ENCODE results near the gene SPOP.

SPOP gene

DNA sequence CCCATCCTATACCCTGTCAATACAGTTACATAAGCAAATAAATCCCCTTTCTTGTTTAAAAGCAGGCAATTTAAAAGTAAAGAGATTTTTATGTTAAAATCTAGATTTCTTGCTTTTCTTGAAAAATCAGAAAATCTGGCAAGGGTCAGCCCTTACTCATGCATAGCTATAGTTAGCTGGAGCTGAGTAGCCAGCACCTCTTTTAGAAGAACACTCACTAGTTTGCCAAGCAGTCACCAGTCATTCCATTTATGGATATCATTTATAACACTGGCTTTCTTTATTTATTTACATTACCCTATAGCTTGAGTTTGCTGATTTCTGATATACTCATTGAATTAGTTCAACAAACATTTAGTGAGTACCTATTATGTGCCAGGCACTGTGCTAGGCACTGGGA, 56.5 kb downstream of the SPOP start:
- Histone ChIP-seq H3K27me3 (ENCODE audit: control insufficient read depth, insufficient read depth, low read length) (no peaks in the 10 kb centered on the region), H3K4me3 (ENCODE audit: low read length) (no peak overlapping the region), H3K9me3 (ENCODE audit: control insufficient read depth, low read length) (no peaks in the 10 kb centered on the region), H3K4me1 (ENCODE audit: control insufficient read depth, insufficient read depth, low read length) (no peaks in the 10 kb centered on the region), H3K36me3 (ENCODE audit: control insufficient read depth, insufficient read depth, low read length) (no peaks in the 10 kb centered on the region), H3K9ac (ENCODE audit: low read length) (no peak overlapping the region)

DNA sequence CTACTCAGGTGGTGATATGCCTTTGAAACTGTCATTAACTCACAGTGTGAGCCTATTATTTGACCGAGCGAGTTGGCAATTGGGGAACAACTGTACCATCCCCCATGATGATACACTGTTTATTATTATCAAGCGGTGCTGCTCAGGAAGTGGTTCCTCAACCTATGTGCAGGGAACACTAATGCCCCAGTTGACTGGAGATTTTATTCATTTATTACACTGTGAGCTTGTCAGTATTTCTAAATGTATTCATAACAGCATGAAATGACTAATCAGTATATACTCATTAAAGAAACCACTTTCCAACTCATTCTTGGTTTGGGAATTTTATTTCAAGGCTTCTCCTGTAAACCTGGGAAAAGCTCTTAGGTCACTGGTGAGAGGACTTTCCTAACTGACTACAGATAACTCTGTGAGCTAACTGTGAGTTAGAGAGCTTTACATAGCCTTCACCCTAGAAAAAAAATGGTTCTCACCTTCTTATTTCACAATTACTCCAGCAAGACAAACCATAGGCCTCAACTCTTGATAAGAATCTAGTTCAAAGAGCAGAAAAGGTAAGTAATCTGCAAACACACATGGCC, 59.8 kb downstream of the SPOP start:
- Histone ChIP-seq H3K9ac (ENCODE audit: low read length) (no peak overlapping the region), H3K27me3 (ENCODE audit: control insufficient read depth, insufficient read depth, low read length) (no peaks in the 10 kb centered on the region), H3K9me3 (ENCODE audit: control insufficient read depth, low read length) (no peaks in the 10 kb centered on the region), H3K4me3 (ENCODE audit: low read length) (no peak overlapping the region), H3K4me1 (ENCODE audit: control insufficient read depth, insufficient read depth, low read length) (no peaks in the 10 kb centered on the region), H3K36me3 (ENCODE audit: control insufficient read depth, insufficient read depth, low read length) (no peaks in the 10 kb centered on the region)

DNA sequence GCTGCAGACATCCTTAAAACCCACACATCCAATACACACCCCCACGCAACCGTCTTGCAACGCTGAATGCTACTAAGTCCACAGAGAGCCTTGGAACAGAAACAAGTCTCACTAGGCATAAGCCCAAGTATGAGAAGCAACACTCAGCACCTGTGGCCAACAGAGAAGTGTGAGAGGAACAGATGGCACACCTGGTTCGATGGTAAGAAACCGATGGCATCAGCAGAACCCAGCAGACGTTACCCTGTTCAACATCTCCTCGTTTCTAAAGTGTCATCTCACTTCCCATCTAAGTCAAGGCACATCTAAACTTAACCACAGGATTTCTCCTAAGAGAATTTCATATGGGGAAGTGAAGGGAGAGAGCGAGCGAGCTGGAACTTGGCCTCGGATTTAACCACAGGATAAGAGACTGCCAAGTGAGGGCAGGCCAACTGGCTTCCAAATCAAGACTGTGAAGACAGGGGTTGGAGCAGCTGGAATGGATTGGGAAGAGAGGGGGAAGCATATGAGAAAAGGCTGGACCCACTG, 61.2 kb downstream of the SPOP start:
- Histone ChIP-seq H3K9ac (ENCODE audit: low read length) (no peak overlapping the region), H3K4me1 (ENCODE audit: control insufficient read depth, insufficient read depth, low read length) (no peaks in the 10 kb centered on the region), H3K9me3 (ENCODE audit: control insufficient read depth, low read length) (no peaks in the 10 kb centered on the region), H3K36me3 (ENCODE audit: control insufficient read depth, insufficient read depth, low read length) (no peaks in the 10 kb centered on the region), H3K27me3 (ENCODE audit: control insufficient read depth, insufficient read depth, low read length) (no peaks in the 10 kb centered on the region), H3K4me3 (ENCODE audit: low read length) (no peak overlapping the region)

DNA sequence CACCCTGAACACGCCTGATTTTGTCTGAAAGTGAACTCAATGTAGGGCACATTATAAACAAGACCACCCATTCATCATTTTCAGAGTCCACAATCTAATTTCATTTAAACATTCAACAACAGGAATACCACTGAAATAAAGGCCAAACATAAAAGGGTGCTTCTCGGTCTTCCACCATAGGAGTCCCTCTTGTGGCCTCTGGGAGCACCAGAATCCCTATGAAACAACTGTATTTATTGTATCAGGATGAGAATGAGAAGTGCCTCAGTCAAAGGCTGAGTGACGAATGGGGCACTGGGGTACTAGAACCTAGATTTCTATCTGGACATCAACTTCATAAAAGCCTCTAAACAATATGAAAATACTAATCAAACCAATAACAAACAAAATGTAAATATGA, 61.8 kb downstream of the SPOP start:
- Histone ChIP-seq H3K27me3 (ENCODE audit: control insufficient read depth, insufficient read depth, low read length) (no peaks in the 10 kb centered on the region), H3K36me3 (ENCODE audit: control insufficient read depth, insufficient read depth, low read length) (no peaks in the 10 kb centered on the region), H3K4me3 (ENCODE audit: low read length) (no peak overlapping the region), H3K4me1 (ENCODE audit: control insufficient read depth, insufficient read depth, low read length) (no peaks in the 10 kb centered on the region), H3K9ac (ENCODE audit: low read length) (no peak overlapping the region), H3K9me3 (ENCODE audit: control insufficient read depth, low read length) (no peaks in the 10 kb centered on the region)

DNA sequence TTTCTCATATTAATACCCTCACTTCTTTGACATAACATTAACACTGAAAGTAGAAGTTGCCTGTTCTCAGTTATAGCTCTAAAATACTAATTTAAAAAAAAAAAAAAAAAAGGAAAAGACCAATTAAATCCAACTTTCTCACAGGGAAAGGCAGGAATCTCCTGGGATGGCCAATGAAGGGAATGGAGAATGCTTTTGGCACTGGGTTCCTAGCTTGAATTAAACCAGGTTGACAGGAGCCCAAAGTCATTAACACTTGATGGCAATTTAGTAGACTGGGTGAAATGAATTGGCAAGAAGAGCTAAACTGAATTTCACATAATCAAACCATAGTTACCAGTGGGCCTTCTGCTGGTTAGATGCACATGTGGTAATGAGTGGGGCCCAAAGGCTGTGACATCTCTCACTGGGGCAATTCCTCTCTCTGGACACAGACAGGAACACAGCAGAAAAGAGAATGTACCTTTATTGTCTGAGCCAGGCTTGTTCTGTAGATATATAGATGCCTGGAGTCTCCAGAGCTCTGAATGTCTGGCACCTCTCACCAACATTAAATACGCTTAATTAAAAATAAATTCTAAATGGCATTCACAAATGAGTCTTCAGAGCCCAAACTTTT, 64.6 kb downstream of the SPOP start:
- Histone ChIP-seq H3K36me3 (ENCODE audit: control insufficient read depth, insufficient read depth, low read length) (no peaks in the 10 kb centered on the region), H3K9me3 (ENCODE audit: control insufficient read depth, low read length) (no peaks in the 10 kb centered on the region), H3K9ac (ENCODE audit: low read length) (no peak overlapping the region), H3K27me3 (ENCODE audit: control insufficient read depth, insufficient read depth, low read length) (no peaks in the 10 kb centered on the region), H3K4me3 (ENCODE audit: low read length) (no peak overlapping the region), H3K4me1 (ENCODE audit: control insufficient read depth, insufficient read depth, low read length) (no peaks in the 10 kb centered on the region)

DNA sequence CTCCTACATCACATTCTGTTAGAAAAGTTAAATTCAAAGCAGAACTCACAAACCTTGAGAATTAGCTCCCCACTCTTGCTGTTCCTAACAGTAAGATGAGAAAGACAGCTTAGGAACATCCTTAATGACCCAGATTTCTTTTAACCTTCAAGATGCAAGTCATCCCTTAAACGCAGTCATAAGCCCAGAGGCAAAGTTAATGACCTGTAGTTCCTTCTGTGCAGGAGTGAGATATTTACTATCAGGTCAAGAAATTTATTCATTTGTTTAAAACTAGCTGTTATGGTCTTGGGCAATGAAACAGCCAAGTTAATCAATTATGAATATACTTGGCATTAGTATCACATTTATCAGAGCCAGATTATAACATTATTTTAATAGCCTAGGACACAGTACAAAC, 65.2 kb downstream of the SPOP start:
- no peaks in the 10 kb centered on the region for H3K4me1 ChIP-seq (ENCODE audit: control insufficient read depth, insufficient read depth, low read length)
- no peak overlapping the region for H3K4me3 ChIP-seq (ENCODE audit: low read length)
- H3K9me3 ChIP-seq (ENCODE audit: control insufficient read depth, low read length): no peaks in the 10 kb centered on the region
- no peak overlapping the region for H3K9ac ChIP-seq (ENCODE audit: low read length)
- H3K36me3 ChIP-seq (ENCODE audit: control insufficient read depth, insufficient read depth, low read length): no peaks in the 10 kb centered on the region
- H3K27me3 ChIP-seq (ENCODE audit: control insufficient read depth, insufficient read depth, low read length): no peaks in the 10 kb centered on the region

DNA sequence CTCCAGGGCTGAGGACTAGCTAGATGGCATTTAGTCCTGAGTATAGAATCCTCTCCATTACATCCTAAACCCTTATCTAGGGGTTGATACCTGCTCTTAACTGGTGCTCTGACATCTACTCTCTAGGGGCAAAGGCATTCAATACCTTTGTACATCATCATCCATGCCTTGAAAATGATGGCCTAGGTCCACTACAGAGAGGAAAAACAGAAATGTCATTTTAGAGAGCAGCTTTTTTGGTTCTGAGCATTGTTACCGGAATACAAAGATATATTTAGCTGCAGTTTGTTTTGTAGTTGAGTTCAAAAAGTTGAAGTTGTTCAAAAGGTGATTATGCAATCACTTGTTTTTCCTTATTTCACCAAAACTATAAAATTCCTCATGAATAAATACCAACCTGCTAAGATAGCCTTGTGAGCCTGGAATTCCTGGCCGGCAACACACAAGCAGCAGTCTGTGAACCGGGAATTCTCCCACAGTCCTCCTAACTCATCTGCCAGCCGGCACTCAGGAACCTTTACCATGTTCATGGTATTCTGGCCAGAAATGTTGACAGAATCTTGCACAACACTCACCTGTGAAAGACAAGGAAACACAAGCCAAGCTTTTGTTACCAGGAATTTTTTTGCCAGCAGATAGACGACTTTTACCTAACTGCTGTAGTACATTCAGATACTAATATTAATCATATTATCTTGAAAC, 66.9 kb downstream of the SPOP start:
- no peaks in the 10 kb centered on the region for H3K9me3 ChIP-seq (ENCODE audit: control insufficient read depth, low read length)
- H3K27me3 ChIP-seq (ENCODE audit: control insufficient read depth, insufficient read depth, low read length): no peaks in the 10 kb centered on the region
- H3K4me1 ChIP-seq (ENCODE audit: control insufficient read depth, insufficient read depth, low read length): no peaks in the 10 kb centered on the region
- no peaks in the 10 kb centered on the region for H3K36me3 ChIP-seq (ENCODE audit: control insufficient read depth, insufficient read depth, low read length)
- no peak overlapping the region for H3K9ac ChIP-seq (ENCODE audit: low read length)
- no peak overlapping the region for H3K4me3 ChIP-seq (ENCODE audit: low read length)

DNA sequence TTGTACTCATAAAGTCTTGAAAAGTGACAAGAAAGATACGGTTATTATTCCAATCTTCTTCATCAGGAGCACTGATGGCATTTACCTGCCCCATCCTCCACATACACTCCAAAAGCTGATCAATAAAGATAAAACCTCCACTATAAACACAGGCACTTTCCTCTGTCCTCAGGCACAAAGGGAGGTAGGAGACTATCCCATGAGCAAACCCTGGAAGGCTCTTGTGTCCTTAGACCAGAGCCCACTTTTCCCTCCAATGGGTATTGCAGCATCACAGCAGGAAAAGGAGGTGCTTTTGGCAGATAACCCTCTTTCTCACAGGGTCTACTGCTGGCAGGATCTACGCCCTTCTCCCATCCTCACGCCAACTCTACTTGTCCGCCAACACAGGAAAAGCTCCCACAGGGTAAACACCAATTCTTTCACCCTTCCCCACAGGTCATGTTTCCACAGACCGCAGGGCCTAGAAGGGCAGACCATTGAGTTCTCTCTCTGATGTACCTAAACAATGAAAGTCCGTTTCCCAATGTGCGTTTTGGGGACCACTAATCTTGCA, 73.5 kb downstream of the SPOP start:
- Histone ChIP-seq H3K36me3 (ENCODE audit: control insufficient read depth, insufficient read depth, low read length) (no peaks in the 10 kb centered on the region), H3K4me3 (ENCODE audit: low read length) (no peak overlapping the region), H3K4me1 (ENCODE audit: control insufficient read depth, insufficient read depth, low read length) (no peaks in the 10 kb centered on the region), H3K27me3 (ENCODE audit: control insufficient read depth, insufficient read depth, low read length) (no peaks in the 10 kb centered on the region), H3K9ac (ENCODE audit: low read length) (no peak overlapping the region), H3K9me3 (ENCODE audit: control insufficient read depth, low read length) (no peaks in the 10 kb centered on the region)

DNA sequence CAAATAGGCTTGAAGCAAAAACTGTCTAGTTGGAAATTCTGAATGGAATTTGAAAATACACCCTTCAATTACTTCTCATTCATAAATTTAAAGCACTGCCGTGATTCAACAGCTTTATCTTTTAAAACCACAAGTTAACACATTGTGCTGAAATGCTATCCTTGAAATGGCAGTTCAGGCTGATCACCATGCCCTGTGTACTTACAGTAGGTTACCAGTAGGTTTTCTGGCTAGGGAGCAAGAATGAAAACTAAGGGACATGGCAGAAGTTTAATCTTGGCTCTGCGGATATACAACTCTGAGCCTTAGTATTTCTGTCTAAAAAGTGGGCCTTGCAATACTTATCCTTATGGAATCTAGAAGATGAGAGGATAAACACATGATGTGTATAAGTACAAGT, 74.2 kb downstream of the SPOP start:
- Histone ChIP-seq H3K36me3 (ENCODE audit: control insufficient read depth, insufficient read depth, low read length) (peaks cover 2% of the 10 kb centered on the region), H3K9ac (ENCODE audit: low read length) (no peak overlapping the region), H3K27me3 (ENCODE audit: control insufficient read depth, insufficient read depth, low read length) (no peaks in the 10 kb centered on the region), H3K9me3 (ENCODE audit: control insufficient read depth, low read length) (no peaks in the 10 kb centered on the region), H3K4me1 (ENCODE audit: control insufficient read depth, insufficient read depth, low read length) (no peaks in the 10 kb centered on the region), H3K4me3 (ENCODE audit: low read length) (no peak overlapping the region)

DNA sequence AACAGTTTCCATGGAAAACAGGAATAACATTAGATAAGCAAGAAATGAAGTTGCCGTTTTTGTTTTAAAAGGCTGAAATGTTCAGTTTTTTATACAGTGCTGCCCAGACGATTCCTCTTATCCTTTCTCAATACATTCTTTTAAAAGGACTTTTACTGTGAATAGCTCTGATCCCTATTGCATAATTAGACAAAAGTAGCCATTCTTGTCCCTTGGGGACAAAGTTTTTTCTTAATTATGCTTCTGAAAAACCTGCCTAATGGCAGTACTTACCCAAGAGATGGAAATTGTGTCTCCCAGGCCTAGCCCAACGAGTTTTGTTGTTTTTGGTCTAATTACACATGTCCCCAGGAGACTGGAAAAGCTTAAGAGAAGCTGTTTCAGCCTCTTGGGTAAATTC, 74.7 kb downstream of the SPOP start:
- H3K4me3 ChIP-seq (ENCODE audit: low read length): no peak overlapping the region
- peaks cover 3% of the 10 kb centered on the region for H3K36me3 ChIP-seq (ENCODE audit: control insufficient read depth, insufficient read depth, low read length)
- no peaks in the 10 kb centered on the region for H3K27me3 ChIP-seq (ENCODE audit: control insufficient read depth, insufficient read depth, low read length)
- H3K9ac ChIP-seq (ENCODE audit: low read length): no peak overlapping the region
- H3K4me1 ChIP-seq (ENCODE audit: control insufficient read depth, insufficient read depth, low read length): peaks cover under 1% of the 10 kb centered on the region
- H3K9me3 ChIP-seq (ENCODE audit: control insufficient read depth, low read length): no peaks in the 10 kb centered on the region

DNA sequence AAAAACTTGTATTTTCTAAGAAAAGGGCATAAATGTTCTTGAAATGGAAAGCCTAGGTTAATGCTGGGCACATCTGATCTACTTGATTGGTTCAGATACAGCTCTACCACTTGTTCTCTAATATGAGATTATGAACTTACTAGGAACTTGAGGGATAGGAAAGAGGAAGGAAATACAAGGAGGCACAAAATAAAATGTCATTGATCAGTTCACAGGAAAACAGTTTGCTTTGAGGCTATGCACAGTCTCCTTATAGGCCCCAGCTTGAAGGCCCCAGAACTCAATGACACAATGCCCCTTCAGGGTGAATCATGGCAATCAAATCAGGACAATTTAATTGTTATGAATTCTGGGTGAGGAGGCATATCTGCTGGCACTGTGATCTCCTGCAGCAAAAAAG, 75.1 kb downstream of the SPOP start:
- peaks cover 3% of the 10 kb centered on the region for H3K36me3 ChIP-seq (ENCODE audit: control insufficient read depth, insufficient read depth, low read length)
- peaks cover 5% of the 10 kb centered on the region for H3K4me1 ChIP-seq (ENCODE audit: control insufficient read depth, insufficient read depth, low read length)
- no peak overlapping the region for H3K4me3 ChIP-seq (ENCODE audit: low read length)
- H3K9ac ChIP-seq (ENCODE audit: low read length): no peak overlapping the region
- H3K9me3 ChIP-seq (ENCODE audit: control insufficient read depth, low read length): no peaks in the 10 kb centered on the region
- H3K27me3 ChIP-seq (ENCODE audit: control insufficient read depth, insufficient read depth, low read length): no peaks in the 10 kb centered on the region

DNA sequence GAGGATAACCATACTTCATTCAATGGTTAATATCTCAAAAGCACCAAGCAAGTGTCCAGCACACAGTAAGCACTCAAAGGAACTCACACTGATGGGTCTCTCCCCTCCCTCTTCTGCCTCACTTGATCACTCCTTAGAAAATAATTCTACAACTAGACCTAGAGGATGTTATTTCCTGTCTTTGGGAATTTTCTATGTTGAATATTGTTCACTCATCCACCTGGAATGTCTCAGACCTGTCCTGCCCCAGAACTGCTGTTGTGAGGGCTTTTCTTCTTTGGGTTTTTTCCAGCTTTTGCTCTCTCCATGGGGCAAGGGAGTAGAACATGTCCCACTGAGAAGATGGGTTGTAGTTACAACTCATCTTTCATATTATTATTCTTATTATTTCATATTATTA, 76.9 kb downstream of the SPOP start:
- H3K4me1 ChIP-seq (ENCODE audit: control insufficient read depth, insufficient read depth, low read length): peaks cover 15% of the 10 kb centered on the region
- H3K4me3 ChIP-seq (ENCODE audit: low read length): no peak overlapping the region
- peaks cover 3% of the 10 kb centered on the region for H3K36me3 ChIP-seq (ENCODE audit: control insufficient read depth, insufficient read depth, low read length)
- H3K9ac ChIP-seq (ENCODE audit: low read length): no peak overlapping the region
- H3K9me3 ChIP-seq (ENCODE audit: control insufficient read depth, low read length): no peaks in the 10 kb centered on the region
- H3K27me3 ChIP-seq (ENCODE audit: control insufficient read depth, insufficient read depth, low read length): no peaks in the 10 kb centered on the region

All from mucosa of stomach (tissue), 1 donor.